DMS 273 (cell line): ENCODE measurements around the gene RIPOR3.
"Not testable (repeated sequence)": the region's sequence is repeated elsewhere in the genome, so short reads cannot be mapped to it uniquely, and the experiment has no call there.

Source experiments
- DNase-seq: peaks from one replicate; lab custom pipeline; 2025; ENCODE audit not compliant: unreplicated experiment; lab: John Stamatoyannopoulos, UW

Gene RIPOR3

GRCh38 chr20:50611128-50611810 is 80.1 kb downstream of the RIPOR3 start:
- no peak for DNase-seq

- DNase-seq, result peak; percentile 17
Observed at GRCh38 chr20:50610212-50610718, 81.1 kb downstream of the RIPOR3 start.

- DNase-seq, result no peak
Observed at GRCh38 chr20:50609438-50609989, 81.8 kb downstream of the RIPOR3 start.

DNA sequence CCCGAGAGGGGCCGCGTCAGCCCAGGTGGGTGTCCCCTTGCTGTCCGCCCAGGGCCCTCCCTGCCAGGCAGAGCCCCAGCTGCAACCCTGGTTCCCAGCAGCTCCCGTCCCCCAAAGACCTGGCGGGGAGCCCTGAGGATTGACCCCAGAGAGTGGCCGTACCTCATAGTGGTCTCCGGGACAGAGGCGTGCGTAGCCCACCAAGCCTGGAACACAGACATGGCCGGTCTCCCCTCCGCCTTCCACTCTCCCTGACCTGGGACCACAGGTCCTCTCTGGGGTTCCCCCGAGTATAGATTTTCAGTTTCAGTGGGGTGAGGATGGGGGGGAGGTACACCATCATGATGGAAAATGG is 82.6 kb downstream of the RIPOR3 start:
- no peak for DNase-seq

GRCh38 chr20:50607850-50608749 is 83.2 kb downstream of the RIPOR3 start:
- DNase-seq, result no peak

- no peak for DNase-seq
Observed at GRCh38 chr20:50607436-50607835, 83.9 kb downstream of the RIPOR3 start.

GRCh38 chr20:50605136-50605535 is 86.2 kb downstream of the RIPOR3 start:
- DNase-seq, result no peak

GRCh38 chr20:50604451-50604850 is 86.9 kb downstream of the RIPOR3 start:
- DNase-seq, result no peak

GRCh38 chr20:50602432-50603088 is 88.8 kb downstream of the RIPOR3 start:
- no peak for DNase-seq

DNA sequence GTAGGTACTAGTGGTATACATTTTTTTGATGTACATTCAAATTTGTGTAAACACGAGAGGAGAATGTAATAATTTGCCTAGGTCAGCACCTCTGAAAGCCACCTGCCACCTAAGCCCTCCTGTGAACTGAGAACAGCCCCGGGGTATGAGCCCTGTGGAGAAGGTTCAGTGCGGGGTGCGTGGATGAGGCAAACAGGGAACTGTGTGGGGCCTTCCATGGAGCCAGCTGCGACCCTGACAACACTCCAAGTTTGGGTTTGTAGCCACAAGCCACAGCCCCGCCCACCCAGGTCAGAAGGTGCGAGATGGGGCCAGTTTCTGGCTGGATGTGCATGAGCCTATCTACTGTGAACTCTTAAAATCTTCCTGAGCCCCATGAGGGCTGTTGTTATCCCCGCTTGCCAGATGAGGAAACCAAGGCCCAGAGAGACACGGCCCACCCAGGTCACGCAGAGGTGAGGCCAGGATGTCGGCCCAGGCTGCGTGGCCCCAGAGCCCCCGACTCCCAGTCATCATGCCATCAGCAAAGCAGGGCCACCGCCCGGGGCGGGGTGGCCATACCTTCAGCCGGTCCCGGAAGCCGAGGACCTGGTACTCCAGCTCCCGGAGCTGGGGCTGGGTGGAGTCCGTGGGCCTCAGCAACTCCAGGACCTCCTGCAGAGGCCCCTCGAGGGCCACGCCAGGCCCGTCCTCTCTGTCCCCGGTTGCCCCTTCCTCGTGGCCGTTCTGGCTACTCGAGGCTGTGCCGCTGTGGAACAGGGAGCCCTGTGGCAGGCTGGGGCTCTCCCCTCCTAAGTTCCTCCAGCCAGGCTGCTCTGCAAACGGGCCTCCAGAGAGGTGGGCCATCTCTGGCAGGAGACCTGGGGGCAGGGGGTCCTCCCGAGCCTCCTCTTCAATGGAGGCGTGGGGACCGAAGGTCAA is 89.6 kb downstream of the RIPOR3 start:
- no peak for DNase-seq

DNA sequence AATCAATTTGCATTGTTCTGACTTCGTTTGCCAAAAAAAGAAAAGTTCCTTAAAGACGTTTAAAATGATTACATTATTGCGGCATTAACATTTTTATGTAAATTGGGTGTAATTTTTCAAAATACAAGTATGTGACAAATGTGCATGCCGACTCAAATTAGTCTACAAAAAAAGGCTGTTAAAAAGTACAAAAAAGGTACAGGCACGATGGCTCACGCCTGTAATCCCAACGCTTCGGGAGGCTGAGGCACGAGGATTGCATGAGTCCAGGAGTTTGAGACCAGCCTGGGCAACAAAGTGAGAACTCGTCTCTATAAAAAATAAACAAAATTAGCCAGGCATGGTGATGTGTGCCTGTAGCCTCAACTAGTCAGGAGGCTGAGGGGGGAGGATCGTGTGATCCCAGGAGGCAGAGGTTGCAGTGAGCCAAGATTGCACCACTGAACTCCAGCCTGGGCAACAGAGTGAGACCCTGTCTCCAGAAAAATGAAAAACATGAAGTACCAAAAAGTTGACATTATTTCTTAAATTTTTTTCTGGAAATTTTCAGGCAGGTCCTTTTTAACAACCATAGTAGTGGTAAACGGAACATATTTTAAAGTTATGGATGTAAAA is 91.0 kb downstream of the RIPOR3 start:
- no peak for DNase-seq

DNA sequence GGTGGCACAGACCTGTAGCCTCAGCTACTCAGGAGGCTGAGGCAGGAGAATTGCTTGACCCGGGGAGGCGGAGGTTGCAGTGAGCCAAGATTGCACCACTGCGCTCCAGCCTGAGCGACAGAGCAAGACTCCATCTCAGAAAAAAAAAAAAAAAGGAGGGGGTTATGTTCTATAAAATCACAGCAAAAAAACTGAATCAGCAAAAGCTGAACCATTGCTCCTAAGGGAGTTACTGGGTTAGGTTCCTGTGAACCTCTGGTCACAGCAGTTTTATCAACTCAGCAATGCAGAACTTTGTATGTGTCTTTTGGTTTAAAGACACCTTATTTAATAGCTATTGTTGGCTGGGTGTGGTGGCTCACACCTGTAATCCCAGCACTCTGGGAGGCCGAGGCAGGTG is 92.6 kb downstream of the RIPOR3 start:
- not testable (repeated sequence) for DNase-seq

- DNase-seq, result no peak
Observed at GRCh38 chr20:50598074-50598473, 93.3 kb downstream of the RIPOR3 start.

DNA sequence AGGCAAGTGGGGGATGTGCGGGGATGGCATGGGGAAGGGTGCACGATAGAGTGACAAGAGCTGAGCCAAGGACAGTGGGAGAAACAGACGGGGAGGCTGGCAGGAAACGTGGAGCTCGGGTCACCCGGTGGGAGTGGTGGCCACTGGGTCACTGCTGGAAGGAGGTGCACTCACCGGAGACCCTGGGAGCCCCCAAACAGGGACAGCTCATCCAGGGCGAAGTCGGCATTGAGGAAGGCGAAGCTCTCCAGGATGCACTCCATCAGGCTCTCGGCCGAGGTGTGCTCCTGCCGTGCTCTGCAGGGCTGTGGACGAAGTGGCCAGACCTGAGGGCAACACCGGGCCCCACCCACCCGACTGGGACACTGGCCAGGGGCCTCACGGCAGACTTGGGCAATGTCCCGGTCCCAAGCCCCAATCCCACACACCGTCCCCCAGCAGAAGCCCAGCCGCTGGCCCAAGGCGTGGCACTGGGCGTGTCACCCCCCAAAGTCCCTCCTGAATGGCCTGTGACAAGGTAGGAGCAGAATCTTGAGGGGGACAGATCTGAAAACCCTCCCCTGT is 93.9 kb downstream of the RIPOR3 start:
- no peak for DNase-seq

- no peak for DNase-seq
Observed at GRCh38 chr20:50596694-50597021, 94.7 kb downstream of the RIPOR3 start.

DNA sequence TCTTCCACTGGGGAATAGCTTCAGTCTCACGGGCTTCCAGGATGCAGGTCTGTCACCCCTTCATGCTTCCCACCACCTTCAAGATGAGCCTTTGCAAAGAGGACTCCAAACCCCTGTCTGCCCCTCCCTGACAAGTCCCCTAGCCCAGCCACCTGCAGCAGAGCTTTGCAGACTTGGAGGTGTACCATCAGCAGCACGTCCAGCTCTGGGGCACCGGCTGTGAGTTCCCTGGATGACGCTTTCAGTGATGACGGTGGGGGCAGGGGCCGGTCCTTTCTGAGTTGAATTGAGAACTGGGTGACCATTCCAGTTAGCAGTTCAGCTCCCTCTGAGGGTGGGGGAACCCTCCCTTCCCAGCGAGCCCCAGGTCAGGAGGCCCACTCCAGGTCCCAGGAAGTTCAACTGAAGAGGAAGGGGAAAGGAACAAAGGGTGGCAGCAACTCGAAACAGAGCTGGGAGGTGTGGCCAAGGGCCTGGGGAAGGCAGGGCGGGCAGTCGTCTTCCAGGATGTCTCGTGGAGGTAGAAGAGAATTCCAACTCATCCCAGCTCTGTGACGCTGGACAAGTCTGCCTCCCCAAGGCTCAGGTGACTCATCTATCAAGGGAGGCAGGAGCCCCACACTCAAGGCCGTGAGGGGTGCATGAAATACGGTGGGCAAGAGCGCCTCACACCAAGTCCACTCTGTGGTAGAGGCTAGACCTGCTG is 95.2 kb downstream of the RIPOR3 start:
- no peak for DNase-seq

DNA sequence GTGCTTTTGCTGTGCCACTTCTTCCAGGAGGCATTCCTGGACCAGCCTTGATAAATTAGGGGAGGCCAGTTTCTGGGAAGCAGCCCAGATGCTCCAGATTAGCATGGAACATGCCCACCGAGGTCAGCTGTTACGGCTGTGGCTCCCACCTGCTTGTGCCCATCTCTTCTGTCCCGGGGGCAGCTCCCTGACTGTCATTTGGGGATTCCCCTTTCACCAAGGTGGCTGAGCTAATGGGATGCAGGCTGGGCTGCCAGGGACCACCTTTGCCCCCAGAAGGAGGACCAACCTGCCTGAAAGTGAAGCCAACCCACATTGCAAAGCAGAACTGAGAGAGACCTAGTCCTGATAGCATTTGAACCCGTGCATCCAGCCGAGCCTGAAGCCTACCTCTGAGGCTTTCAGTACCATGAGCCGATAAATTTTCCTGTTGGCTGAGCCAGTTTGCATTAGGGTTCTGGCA is 95.9 kb downstream of the RIPOR3 start:
- no peak for DNase-seq

GRCh38 chr20:50594591-50595432 is 96.5 kb downstream of the RIPOR3 start:
- DNase-seq, result no peak
